Pancreas (tissue), 10 donors: ENCODE data around the gene IL4R. TPM values are rescaled to one million over a fixed set of nuclear protein-coding genes. Genes with fewer than 3 reads are reported as not detected.

Source experiments
- ATAC-seq, 4 donors: fragments of 200-7000 bp; cut with Tn5 transposase; one replicate each; pipeline versions ENCODE4 v1.8.0 to v1.9.1; 2020; ENCODE audit warnings: mild to moderate bottlenecking in 4 of 4, moderate library complexity in 4 of 4
- DNase-seq, 6 donors: peaks; one replicate each; pipeline ENCODE4 v3.0.0-alpha.2; 2020
- FAIRE-seq: peaks from 2 replicates; lab custom pipeline; 2012; peaks lifted over from hg19 to GRCh38; lab: Jason Lieb, UNC
- H3K27ac ChIP-seq, 4 donors: fragments of 200-600 bp; sonication (generic); 1 replicate in 3 of 4; 2 replicates in 1 of 4; pipeline versions ENCODE4 v1.5.0 to v1.8.0; 2020
- H3K27me3 ChIP-seq, 4 donors: fragments of 200-600 bp; one replicate each; pipeline ENCODE4 v1.8.0; 2021
- H3K36me3 ChIP-seq, 3 donors: fragments of 200-600 bp; sonication (generic) in 1 of 3; one replicate each; pipeline versions ENCODE4 v1.5.0 to v1.8.0; 2020 to 2021
- H3K4me1 ChIP-seq, 3 donors: fragments of 200-600 bp; one replicate each; pipeline ENCODE4 v1.8.0; 2021
- H3K4me3 ChIP-seq, 4 donors: fragments of 200-600 bp; sonication (generic) in 2 of 4; one replicate each; pipeline versions ENCODE4 v1.5.0 to v1.8.0; 2020 to 2021
- H3K9me3 ChIP-seq, 4 donors: fragments of 200-600 bp; one replicate each; pipeline ENCODE4 v1.8.0; 2021
- WGBS, 2 donors: extraction: QIAGEN DNeasy Blood & Tissue Kit; methylation state at CpG; one replicate each; pipeline ENCODE4 v1.1.7; 2013; 5-methylcytosine and 5-hydroxymethylcytosine counted together
- intact Hi-C, 3 donors: fragments of 100-400 bp; cut with DNase I; formaldehyde crosslinking; loops; one replicate each; pipeline versions ENCODE4 v1.11.1 to v1.14.2; 2022
- polyA plus RNA-seq, 2 donors: library from polyadenylated mRNA; stranded (reverse); fragments of 200-250 nt; gene quantifications; one replicate each; pipeline ENCODE4 v1.2.3, GENCODE V29; 2013
- total RNA-seq, 6 donors: library from RNA; stranded (reverse); fragmentation: NEBNext Ultra II Directional in 4 of 6; extraction: Animal tissue kit (Norgen Biotek cat#: 25700) in 4 of 6; gene quantifications; one replicate each; pipeline versions ENCODE4 v1.2.1 to v1.2.4, GENCODE V29; 2021 to 2023
- TF ChIP-seq, protein P1 (sequence below), 4 donors: fragments of 200-600 bp; sonication (generic) in 3 of 4; IDR thresholded peaks; one replicate each; pipeline versions ENCODE4 v1.5.0 to v1.8.0; 2021; ENCODE audit warnings: antibody characterized with exemption in 4 of 4
- donor health status: healthy with polysubstance abuse.
- donor health status: DM: no; HTN: no; CAD: no; lungs with moderate emphysema.
- donor health status: DM: no; HTN: no; CAD: no.
- donor health status: control.
- donor health status: control.
- donor health status: Bipolar disorder and iron deficiency.
- donor health status: DM: yes; HTN: yes; CAD: no.
- donor health status: DM: no; HTN: no; CAD: no.
- donor health status: DM: no; HTN: no; CAD: no.
- donor health status: DM: yes; HTN: yes; CAD: no.

The IL4R gene
- total and polyA plus RNA-seq, 8 donors: 16.0 to 58.7 (median 30.3) TPM

DNA sequence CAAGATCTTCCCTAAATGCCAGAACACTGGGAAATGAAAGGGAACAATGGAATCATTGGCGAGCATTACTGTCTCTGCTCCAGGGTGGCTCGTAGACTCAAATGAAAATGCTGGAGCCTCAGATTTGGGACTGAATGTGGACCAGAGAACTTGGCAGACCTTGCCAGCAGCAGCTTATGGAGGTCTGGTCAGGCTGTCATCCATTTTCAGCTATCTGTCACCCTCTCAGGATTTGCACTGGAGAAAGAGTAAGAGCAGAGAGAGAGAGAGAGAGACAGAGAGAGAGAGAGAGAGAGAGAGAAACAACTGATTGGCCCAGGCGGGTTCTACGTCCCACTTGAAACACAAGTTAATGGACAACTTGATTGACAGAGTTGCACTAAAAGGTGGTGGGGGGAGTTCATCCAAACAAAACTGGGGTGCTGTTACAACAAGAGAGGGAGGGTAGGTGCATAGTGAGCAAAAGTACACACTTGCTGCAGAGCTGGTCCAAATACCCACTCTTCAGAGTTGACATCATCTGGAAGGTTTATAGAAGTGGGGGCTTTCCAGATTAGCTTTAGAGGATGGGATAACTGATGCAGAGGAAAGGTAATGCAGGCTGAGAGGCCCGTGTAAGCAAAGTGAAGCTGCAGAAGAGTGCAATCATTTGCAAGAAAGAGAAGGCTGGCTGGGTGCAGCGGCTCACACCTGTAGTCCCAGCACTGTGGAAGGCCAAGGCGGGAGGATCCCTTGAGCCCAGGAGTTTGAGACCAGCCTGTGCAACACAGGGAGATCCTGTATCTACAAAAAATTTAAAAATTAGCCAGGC, 28.7 kb upstream of the IL4R start:
- Histone ChIP-seq H3K27me3 (no peaks in the 10 kb centered on the region), H3K36me3 (no peaks in the 10 kb centered on the region), H3K27ac (no peak overlapping the region), H3K4me3 (no peak overlapping the region), H3K4me1 (no peaks in the 10 kb centered on the region), H3K9me3 (no peaks in the 10 kb centered on the region)
- 80 to 84% methylated on average over 7 of the region's 7 CpGs for WGBS, 2 donors
- TF ChIP-seq, protein P1, sequence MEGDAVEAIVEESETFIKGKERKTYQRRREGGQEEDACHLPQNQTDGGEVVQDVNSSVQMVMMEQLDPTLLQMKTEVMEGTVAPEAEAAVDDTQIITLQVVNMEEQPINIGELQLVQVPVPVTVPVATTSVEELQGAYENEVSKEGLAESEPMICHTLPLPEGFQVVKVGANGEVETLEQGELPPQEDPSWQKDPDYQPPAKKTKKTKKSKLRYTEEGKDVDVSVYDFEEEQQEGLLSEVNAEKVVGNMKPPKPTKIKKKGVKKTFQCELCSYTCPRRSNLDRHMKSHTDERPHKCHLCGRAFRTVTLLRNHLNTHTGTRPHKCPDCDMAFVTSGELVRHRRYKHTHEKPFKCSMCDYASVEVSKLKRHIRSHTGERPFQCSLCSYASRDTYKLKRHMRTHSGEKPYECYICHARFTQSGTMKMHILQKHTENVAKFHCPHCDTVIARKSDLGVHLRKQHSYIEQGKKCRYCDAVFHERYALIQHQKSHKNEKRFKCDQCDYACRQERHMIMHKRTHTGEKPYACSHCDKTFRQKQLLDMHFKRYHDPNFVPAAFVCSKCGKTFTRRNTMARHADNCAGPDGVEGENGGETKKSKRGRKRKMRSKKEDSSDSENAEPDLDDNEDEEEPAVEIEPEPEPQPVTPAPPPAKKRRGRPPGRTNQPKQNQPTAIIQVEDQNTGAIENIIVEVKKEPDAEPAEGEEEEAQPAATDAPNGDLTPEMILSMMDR (IDR thresholded peaks at IDR 0.05): no peak
- intact Hi-C loops: no loop called here
- no peak for DNase-seq
- no peak for FAIRE-seq
- ATAC-seq: no peak

DNA sequence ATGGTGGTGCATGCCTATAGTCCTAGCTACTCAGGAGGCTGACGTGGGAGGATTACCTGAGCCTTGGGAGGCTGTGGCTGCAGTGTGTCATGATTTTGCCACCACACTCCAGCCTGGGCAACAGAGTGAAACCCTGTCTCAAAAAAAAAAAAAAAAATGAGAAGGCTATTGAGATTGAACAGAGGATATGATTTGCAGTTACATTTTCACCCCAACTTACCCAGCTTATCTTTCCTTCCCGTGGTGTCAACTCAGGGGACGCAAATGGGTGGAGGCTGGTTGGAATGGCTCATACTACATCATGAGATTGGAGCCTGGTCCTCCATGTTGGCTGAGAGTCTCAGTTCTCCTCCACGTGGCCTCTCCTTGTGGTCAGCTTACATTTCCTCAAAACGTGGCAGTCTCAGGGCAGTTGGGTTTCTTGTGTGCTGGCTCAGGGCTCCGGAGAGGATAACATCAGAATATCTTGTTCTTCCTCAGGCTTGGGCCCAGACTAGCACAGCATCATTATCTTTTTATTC, 28.0 kb upstream of the IL4R start:
- WGBS, 2 donors: 79 to 82% methylated on average over 6 of the region's 6 CpGs
- Histone ChIP-seq H3K9me3 (no peaks in the 10 kb centered on the region), H3K27me3 (no peaks in the 10 kb centered on the region), H3K4me1 (no peaks in the 10 kb centered on the region), H3K36me3 (no peaks in the 10 kb centered on the region), H3K4me3 (no peak overlapping the region), H3K27ac (no peak overlapping the region)
- TF ChIP-seq, protein P1 (IDR thresholded peaks at IDR 0.05): no peak
- ATAC-seq (peak in 2 of 4 donors; percentile 57 to 82), DNase-seq (peak in 1 of 6 donors; percentile 35), FAIRE-seq (no peak)
- intact Hi-C loops: no loop called here

DNA sequence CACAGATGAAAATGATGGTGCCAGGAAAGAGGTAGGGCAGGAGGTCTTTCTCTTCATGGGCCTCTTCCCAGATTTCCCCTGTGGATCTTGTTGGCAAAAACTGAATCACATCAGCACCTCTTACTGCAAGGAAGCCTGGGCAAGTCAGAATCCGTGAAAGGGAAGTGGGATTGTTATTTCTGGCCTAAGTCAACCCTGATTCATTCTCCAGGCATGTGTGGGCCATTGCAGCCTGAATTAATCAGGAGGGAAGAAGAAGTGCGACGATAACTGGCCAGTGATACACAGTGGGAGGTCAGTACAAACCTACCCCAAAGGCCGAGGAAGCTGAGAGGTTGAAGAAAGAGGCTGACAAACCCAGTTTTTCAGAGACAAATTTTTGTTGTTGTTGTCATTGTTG, 27.3 kb upstream of the IL4R start:
- peak in 2 of 4 donors; percentile 83 to 84 for ATAC-seq
- FAIRE-seq: no peak

DNA sequence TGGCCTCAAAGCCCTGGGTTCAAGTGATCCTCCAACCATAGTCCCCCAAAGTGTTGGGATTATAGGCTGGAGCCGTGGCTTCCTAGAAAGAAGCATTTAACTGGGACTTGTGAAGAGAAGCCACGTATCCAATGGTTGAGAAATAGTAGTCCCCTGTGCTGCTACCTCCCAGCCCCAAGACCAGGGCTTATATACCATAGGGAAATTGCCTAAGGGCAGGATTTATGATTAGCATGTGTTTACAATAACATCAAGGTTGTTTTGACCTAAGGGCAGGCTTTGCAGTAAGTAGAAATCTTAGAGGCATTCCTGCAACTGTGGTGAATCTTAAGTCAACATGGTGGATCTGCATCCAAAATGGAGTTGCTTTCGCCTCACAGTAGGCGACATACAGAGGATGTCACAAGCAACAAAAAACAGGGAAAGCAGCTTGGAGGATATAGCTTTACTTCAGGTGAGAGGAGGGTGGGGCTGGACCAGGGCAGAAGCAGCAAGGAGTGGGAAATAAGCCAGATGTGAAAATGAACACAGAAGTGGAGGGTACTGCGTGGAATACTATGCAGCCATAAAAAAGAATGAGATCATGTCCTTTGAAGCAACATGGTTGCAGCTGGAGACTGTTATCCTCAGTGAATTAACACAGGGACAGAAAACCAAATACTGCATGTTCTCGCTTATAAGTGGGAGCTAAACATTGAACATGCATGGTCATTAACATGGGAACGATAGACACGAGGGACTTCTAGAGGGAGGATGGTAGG, 26.5 kb upstream of the IL4R start:
- Histone ChIP-seq H3K9me3 (no peaks in the 10 kb centered on the region), H3K27me3 (no peaks in the 10 kb centered on the region), H3K4me1 (no peaks in the 10 kb centered on the region), H3K27ac (no peak overlapping the region), H3K36me3 (no peaks in the 10 kb centered on the region), H3K4me3 (no peak overlapping the region)
- 93 to 96% methylated on average over 8 of the region's 8 CpGs for WGBS, 2 donors
- intact Hi-C loops: no loop called here
- DNase-seq: no peak
- ATAC-seq: no peak
- TF ChIP-seq, protein P1 (IDR thresholded peaks at IDR 0.05): no peak
- no peak for FAIRE-seq

More for the DNA sequence above, 27.3 kb upstream of the IL4R start:
- intact Hi-C loops: no loop called here
- 77 to 81% methylated on average over 4 of the region's 4 CpGs for WGBS, 2 donors
- TF ChIP-seq, protein P1 (IDR thresholded peaks at IDR 0.05): no peak
- H3K9me3 ChIP-seq: no peaks in the 10 kb centered on the region
- H3K36me3 ChIP-seq: no peaks in the 10 kb centered on the region
- H3K27me3 ChIP-seq: no peaks in the 10 kb centered on the region
- no peak overlapping the region for H3K27ac ChIP-seq
- no peak for DNase-seq
- no peaks in the 10 kb centered on the region for H3K4me1 ChIP-seq
- no peak overlapping the region for H3K4me3 ChIP-seq
